Right cardiac atrium (tissue), 5 donors: ENCODE results near the gene NOTCH4. TPM values are rescaled to one million over a fixed set of nuclear protein-coding genes. Genes with fewer than 3 reads are reported as not detected.

Experiments
- ATAC-seq, 2 donors: fragments of 200-7000 bp; cut with Tn5 transposase; one replicate each; pipeline versions ENCODE4 v1.8.0 to v1.9.1; 2020; ENCODE audit warnings: moderate library complexity in 2 of 2, mild to moderate bottlenecking in 1 of 2
- DNase-seq, 3 donors: peaks; one replicate each; pipeline ENCODE4 v3.0.0-alpha.2; 2020
- H3K27ac ChIP-seq: one replicate; pipeline ENCODE4 v1.5.1; 2013; ENCODE audit warnings: mild to moderate bottlenecking, low read length, control low read depth, moderate library complexity
- H3K27me3 ChIP-seq: one replicate; pipeline ENCODE4 v1.6.1; 2013; ENCODE audit not compliant: control insufficient read depth, insufficient read depth
- H3K4me1 ChIP-seq: one replicate; pipeline ENCODE4 v1.6.1; 2013; ENCODE audit warnings: low read length; ENCODE audit not compliant: control insufficient read depth, insufficient read depth
- H3K4me3 ChIP-seq: one replicate; pipeline ENCODE4 v1.5.1; 2013; ENCODE audit warnings: low read length, control low read depth
- H3K9me3 ChIP-seq: one replicate; pipeline ENCODE4 v1.6.1; 2013; ENCODE audit warnings: low read length; ENCODE audit not compliant: control insufficient read depth
- WGBS: extraction: QIAGEN DNeasy Blood & Tissue Kit; methylation state at CpG from one replicate; pipeline ENCODE4 v1.1.7; 2013; 5-methylcytosine and 5-hydroxymethylcytosine counted together
- intact Hi-C, 4 donors: fragments of 100-400 bp; cut with DNase I; formaldehyde crosslinking; loops; one replicate each; pipeline versions ENCODE4 v1.11.0 to v1.14.0; 2022 to 2023
- polyA plus RNA-seq: library from polyadenylated mRNA; stranded (reverse); fragments of 200-250 nt; gene quantifications from one replicate; pipeline ENCODE4 v1.2.3, GENCODE V29; 2013
- total RNA-seq, 4 donors: library from RNA; stranded (reverse); fragmentation: NEBNext Ultra II Directional; extraction: Animal tissue kit (Norgen Biotek cat#: 25700); gene quantifications; one replicate each; pipeline ENCODE4 v1.2.1, GENCODE V29; 2021
- donor health status: healthy with polysubstance abuse.
- donor health status: DM: no; HTN: yes; CAD: no.
- donor health status: DM: no; HTN: no; CAD: no.
- donor health status: DM: no; HTN: yes; CAD: no; lungs with severe emphysema.
- donor health status: DM: yes; HTN: yes; CAD: no.

Gene NOTCH4
- total and polyA plus RNA-seq, 5 donors: 14.4 to 33.5 (median 26.1) TPM

GRCh38 chr6:32173051-32173727 is 50.7 kb downstream of the NOTCH4 start:
- no peaks in the 10 kb centered on the region for H3K4me1 ChIP-seq
- DNase-seq: no peak
- 78% methylated on average over 4 of the region's 4 CpGs for WGBS
- no peak for ATAC-seq
- H3K27me3 ChIP-seq: no peaks in the 10 kb centered on the region
- H3K27ac ChIP-seq: no peak overlapping the region
- H3K9me3 ChIP-seq: no peaks in the 10 kb centered on the region
- intact Hi-C loops: loop anchor here in 1 of 4 donors (10.0 kb wide), 1 partner anchor 48 kb away; the partner anchor contains the start of gene ATF6B
- no peak overlapping the region for H3K4me3 ChIP-seq

GRCh38 chr6:32171234-32171633 is 52.6 kb downstream of the NOTCH4 start:
- H3K27ac ChIP-seq: no peak overlapping the region
- 92% methylated on average over 6 of the region's 6 CpGs for WGBS
- no peaks in the 10 kb centered on the region for H3K9me3 ChIP-seq
- H3K4me1 ChIP-seq: no peaks in the 10 kb centered on the region
- H3K4me3 ChIP-seq: no peak overlapping the region
- intact Hi-C loops: loop anchor here in 1 of 4 donors (10.0 kb wide), 1 partner anchor 46 kb away; the partner anchor contains the start of gene ATF6B
- ATAC-seq (no peak), DNase-seq (peak in 1 of 3 donors; percentile 32)
- H3K27me3 ChIP-seq: no peaks in the 10 kb centered on the region

GRCh38 chr6:32170294-32170693 is 53.6 kb downstream of the NOTCH4 start:
- intact Hi-C loops: loop anchor here in 1 of 4 donors (10.0 kb wide), 1 partner anchor 45 kb away; the partner anchor contains the start of gene ATF6B
- H3K4me1 ChIP-seq: no peaks in the 10 kb centered on the region
- peak in 1 of 3 donors; percentile 46 for DNase-seq
- no peaks in the 10 kb centered on the region for H3K27me3 ChIP-seq
- ATAC-seq: no peak
- H3K4me3 ChIP-seq: no peak overlapping the region
- H3K9me3 ChIP-seq: no peaks in the 10 kb centered on the region
- no peak overlapping the region for H3K27ac ChIP-seq
- 89% methylated on average over 11 of the region's 11 CpGs for WGBS

- H3K4me1 ChIP-seq: no peaks in the 10 kb centered on the region
- no peaks in the 10 kb centered on the region for H3K9me3 ChIP-seq
- H3K27me3 ChIP-seq: no peaks in the 10 kb centered on the region
- no peak overlapping the region for H3K4me3 ChIP-seq
- no peak overlapping the region for H3K27ac ChIP-seq
- 72% methylated on average over 11 of the region's 11 CpGs for WGBS
- peak in 2 of 3 donors; percentile 35 to 60 for DNase-seq
- intact Hi-C loops: no loop called here
- ATAC-seq: peak in 1 of 2 donors; percentile 6
Observed at GRCh38 chr6:32168807-32169591, 54.9 kb downstream of the NOTCH4 start.

GRCh38 chr6:32168350-32168749 is 55.5 kb downstream of the NOTCH4 start:
- Histone ChIP-seq H3K27ac (no peak overlapping the region), H3K4me3 (no peak overlapping the region), H3K27me3 (no peaks in the 10 kb centered on the region), H3K9me3 (no peaks in the 10 kb centered on the region), H3K4me1 (no peaks in the 10 kb centered on the region)
- intact Hi-C loops: no loop called here
- WGBS: 66% methylated on average over 2 of the region's 2 CpGs
- DNase-seq: peak in 1 of 3 donors; percentile 10
- ATAC-seq: no peak

- peak in 1 of 2 donors; percentile 16 for ATAC-seq
- 35% methylated on average over 6 of the region's 6 CpGs for WGBS
- Histone ChIP-seq H3K4me1 (no peaks in the 10 kb centered on the region), H3K27ac (no peak overlapping the region), H3K9me3 (no peaks in the 10 kb centered on the region), H3K27me3 (no peaks in the 10 kb centered on the region), H3K4me3 (no peak overlapping the region)
- DNase-seq: peak in 1 of 3 donors; percentile 15
- intact Hi-C loops: no loop called here
Observed at GRCh38 chr6:32167761-32168262, 56.1 kb downstream of the NOTCH4 start.

- intact Hi-C loops: no loop called here
- WGBS: 77% methylated on average over 32 of the region's 32 CpGs
- no peaks in the 10 kb centered on the region for H3K4me1 ChIP-seq
- H3K9me3 ChIP-seq: no peaks in the 10 kb centered on the region
- H3K27me3 ChIP-seq: no peaks in the 10 kb centered on the region
- H3K27ac ChIP-seq: no peak overlapping the region
- ATAC-seq (no peak), DNase-seq (peak in 2 of 3 donors; percentile 53 to 58)
- H3K4me3 ChIP-seq: no peak overlapping the region
Observed at GRCh38 chr6:32167154-32167760, 56.6 kb downstream of the NOTCH4 start.

GRCh38 chr6:32166411-32167061 is 57.3 kb downstream of the NOTCH4 start:
- Histone ChIP-seq H3K9me3 (no peaks in the 10 kb centered on the region), H3K4me1 (no peaks in the 10 kb centered on the region), H3K4me3 (no peak overlapping the region), H3K27ac (no peak overlapping the region), H3K27me3 (no peaks in the 10 kb centered on the region)
- peak in 2 of 3 donors; percentile 61 to 70 for DNase-seq
- intact Hi-C loops: no loop called here
- WGBS: 79% methylated on average over 30 of the region's 30 CpGs
- ATAC-seq: no peak

- Histone ChIP-seq H3K27me3 (no peaks in the 10 kb centered on the region), H3K9me3 (no peaks in the 10 kb centered on the region), H3K4me3 (no peak within 1 kb of the TSS), H3K27ac (no peak within 1 kb of the TSS), H3K4me1 (no peaks in the 10 kb centered on the region)
- intact Hi-C loops: no loop called here
- no peak for DNase-seq
- no peak for ATAC-seq
Observed at GRCh38 chr6:32164295-32164694, 59.6 kb downstream of the NOTCH4 start, which contains the start of gene EGFL8. TSS of gene EGFL8 (plus strand) at chr6:32164595. CDS start at chr6:32166166, 1,571 bp downstream.

GRCh38 chr6:32163559-32164258 is 60.2 kb downstream of the NOTCH4 start:
- WGBS: 81% methylated on average over 7 of the region's 7 CpGs
- DNase-seq (peak in 1 of 3 donors; percentile 66), ATAC-seq (peak; percentile 25 to 47)
- Histone ChIP-seq H3K9me3 (no peaks in the 10 kb centered on the region), H3K4me1 (no peaks in the 10 kb centered on the region), H3K27ac (no peak overlapping the region), H3K4me3 (no peak overlapping the region), H3K27me3 (no peaks in the 10 kb centered on the region)
- intact Hi-C loops: no loop called here
